Esophagus mucosa (tissue), 1 donor: ENCODE results near the gene PIK3R1. TPM values are rescaled to one million over a fixed set of nuclear protein-coding genes. Genes with fewer than 3 reads are reported as not detected.

ENCODE experiments used
- ATAC-seq: fragments of 200-7000 bp; cut with Tn5 transposase; one replicate; pipeline ENCODE4 v1.9.1; 2020
- total RNA-seq: library from RNA; stranded (reverse); gene quantifications from one replicate; pipeline ENCODE4 v1.2.4, GENCODE V29; 2023
- donor health status: DM: yes; HTN: yes; CAD: no.

Gene PIK3R1
- total RNA-seq, 1 donor from 2014 or later: 26.9 TPM

DNA sequence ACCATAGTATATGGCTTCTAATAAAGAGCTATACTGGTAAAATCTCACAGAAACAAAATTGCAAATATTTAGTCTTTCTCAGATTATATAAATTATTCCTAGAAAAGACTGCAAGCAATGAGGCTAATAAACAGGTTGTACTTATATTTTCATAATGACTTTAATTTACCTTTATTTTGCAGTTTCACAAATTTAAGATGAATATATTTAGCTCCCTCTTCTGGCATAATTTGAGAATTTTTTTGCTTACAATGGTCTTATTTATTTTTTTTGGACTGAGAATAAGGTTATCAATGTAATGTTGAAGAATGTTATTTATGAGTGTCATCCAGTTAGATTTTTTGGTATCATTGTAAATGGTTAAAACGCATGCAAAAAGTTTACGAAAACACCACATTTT, 56.7 kb downstream of the PIK3R1 start:
- ATAC-seq: no peak

DNA sequence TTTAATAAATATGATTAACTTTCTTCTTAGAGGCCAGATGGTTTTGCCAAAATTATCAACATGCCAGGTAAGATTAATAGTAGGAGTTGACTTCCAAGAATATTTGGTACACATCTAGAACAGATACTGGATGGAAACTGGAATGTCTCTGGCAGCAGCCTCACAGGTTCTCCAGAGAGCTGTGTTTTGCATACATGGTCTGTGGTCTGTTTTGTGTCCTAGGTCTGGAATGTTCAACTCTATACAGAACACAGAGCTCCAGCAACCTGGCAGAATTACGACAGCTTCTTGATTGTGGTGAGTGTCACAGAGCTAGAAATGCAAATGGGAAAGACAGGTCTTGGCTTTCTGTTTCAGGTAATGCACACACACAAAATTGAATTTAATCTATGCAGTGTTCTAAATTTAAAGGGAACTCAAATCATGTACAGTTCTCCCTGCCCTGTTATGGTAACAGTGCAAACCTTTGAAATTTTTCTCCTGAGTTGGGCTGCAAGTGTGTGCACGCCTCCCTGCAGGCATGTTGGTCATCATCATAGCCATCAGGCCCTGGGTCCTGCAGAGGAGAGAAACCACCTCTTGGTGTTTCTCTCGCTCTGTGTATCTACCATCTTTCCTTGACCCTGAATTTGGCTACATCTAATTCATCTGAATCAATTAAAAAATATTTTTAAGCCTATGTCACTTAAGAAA, 58.3 kb downstream of the PIK3R1 start:
- no peak for ATAC-seq

DNA sequence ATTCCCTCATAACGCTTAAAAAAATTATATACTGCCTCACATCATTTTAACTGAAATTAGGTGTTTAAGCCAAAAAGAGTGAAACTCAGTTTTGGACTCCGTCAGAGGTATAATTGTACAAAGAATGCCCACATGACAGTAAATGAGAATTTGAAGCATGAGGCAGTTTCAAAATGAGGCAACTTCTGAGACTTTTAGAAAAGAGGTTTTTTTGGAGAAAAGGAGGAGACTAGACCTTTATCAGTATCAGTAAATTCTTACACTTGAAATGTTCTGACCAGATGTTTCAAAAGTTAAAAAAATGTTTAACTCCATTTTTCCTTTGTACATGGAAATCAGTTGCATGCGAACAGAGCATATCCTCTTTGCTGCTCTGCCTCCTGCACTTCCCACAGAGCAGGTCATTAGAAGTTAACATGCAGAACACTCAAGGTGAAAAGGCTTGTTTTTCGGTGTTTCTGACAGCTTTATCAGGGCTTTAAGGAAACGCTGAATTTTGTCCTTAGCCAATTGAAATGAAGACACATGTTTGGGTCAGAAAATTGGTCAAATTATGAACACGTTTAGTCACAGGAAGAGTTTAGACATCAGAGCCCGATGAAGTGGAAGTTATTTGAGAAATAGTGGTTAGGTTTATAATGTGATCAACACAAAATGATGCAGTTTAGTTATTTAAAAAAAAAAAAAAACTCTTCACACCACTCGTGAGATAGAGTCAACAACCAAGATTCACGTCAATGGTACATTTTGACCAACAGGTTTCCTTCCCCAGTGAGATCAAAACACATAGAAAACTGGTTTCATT, 59.5 kb downstream of the PIK3R1 start:
- ATAC-seq: no peak

GRCh38 chr5:68276740-68277139, 61.2 kb downstream of the PIK3R1 start:
- ATAC-seq: no peak

DNA sequence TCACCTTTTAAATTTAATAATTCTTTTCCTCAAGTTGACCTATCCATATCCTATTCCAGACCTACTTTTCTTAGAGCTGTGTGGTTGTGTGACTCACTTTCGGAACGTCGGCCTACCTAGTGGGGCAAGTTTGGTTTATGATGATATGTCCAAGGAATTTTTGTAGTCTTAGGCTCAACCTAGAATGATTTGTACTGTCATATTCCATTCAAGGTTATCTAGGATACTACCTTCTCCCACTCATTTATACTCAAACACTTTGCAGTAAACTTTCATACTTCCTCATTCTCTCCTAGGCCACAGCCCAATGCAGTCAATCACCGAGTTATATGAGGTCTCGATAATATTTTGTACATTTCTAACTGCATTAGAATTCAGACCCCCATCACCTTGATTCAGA, 61.9 kb downstream of the PIK3R1 start:
- peak; percentile 62 for ATAC-seq

- ATAC-seq: no peak
Observed at GRCh38 chr5:68279984-68280383, 64.4 kb downstream of the PIK3R1 start.

DNA sequence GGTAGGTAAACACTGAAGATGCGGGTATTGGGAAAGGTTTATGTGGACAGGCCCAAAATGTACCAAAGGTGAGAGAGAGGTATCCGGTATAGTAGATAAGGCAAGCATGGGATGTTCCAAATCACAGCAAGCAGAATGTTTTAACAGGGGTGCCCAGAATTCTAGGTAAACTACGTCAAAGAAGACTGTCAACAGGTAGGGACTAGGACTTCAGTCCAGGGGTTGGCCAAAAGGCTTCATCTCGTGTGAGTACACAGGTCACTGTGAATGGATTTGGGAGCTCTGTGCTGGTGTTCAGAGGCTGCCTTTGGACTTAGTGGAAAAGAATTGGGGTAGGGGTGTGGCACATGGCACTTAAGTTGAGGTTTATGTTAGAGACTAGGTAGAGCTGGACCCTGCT, 66.4 kb downstream of the PIK3R1 start:
- ATAC-seq: no peak

GRCh38 chr5:68283766-68284165, 68.2 kb downstream of the PIK3R1 start:
- no peak for ATAC-seq

DNA sequence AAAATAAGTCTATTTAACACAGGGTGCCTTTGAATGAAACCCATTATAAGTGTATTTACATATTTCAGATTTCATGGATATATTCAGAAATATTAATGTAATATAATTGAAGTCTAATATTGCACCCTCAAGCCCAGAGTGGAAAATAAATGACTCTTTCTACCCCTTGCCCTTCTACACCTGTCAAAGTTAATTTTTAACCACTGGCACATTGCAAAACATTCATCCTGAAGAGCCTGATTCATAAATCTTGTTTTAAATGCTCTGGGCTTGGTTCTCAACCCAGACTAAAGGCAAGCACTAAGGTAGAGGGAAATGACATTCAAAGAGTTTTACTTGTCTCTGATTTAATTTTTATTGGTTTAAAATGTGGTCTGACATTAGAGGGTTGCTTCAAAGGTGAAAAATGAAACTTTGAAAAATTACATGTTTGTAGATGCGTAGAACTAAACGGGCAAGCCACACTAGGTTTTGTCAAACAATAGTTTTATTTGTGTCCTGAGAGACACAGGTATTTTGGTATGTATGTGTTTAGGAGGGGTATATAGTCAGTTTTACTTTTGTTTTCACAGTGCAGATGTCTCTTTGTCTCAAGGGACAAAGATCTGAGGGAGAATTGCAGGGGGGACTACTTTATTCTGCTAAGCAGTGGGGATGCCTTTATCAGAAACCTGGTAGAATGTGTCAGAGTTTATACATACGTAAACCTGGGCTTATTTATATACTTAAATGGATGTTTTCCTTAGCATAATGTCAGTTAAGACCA, 69.7 kb downstream of the PIK3R1 start:
- no peak for ATAC-seq

DNA sequence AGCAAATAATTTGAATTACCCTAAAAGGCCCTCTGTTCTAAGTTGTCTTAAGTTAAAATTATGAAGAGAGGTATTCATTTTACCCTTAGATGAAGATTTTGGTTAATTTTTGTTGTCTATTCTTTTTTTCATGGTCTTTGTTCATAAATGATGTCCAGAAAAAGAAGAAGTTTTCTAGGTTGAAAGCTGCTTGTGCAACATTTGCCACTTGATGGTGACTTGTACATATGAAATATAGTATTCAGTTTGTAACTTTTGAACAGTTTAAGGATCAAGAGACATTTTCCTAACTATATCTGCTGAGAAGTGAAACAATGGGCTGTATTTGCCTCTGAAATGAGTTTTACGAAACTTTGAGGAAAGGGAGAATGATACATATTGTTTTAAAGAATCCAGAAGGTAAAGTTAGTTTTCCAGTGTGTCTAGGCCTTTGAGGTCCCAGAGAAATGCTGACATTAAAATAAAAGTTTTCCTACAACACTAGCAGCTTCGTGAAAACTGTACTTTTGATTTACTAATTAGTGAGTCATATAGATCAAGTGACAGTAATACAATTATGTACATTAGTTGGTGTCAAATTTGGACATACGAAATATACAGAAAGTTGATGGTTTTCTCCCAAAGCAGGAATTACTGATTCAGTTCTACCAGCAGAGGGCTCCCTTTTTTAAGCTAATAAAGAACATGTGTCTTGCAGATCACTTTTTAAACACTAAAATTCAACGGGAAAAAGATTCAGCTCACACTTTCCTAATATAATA, 70.5 kb downstream of the PIK3R1 start:
- no peak for ATAC-seq

DNA sequence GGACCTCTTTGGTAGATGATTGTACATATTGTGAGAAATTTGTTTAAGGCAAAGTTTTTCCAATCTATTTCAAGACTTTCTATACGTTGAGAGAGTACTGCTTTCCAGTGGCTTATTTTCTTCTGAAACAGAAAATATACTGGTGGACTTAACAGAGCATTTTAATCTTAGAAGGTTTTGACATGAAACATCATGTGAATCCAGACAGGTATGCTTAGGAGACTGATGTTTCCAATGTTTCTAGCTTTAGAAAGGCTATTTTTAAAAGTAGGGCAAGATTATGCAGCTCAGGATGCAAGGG, 71.0 kb downstream of the PIK3R1 start:
- ATAC-seq: no peak

GRCh38 chr5:68287631-68287975, 72.0 kb downstream of the PIK3R1 start:
- no peak for ATAC-seq

GRCh38 chr5:68287976-68288706, 72.6 kb downstream of the PIK3R1 start:
- ATAC-seq: peak; percentile 79

DNA sequence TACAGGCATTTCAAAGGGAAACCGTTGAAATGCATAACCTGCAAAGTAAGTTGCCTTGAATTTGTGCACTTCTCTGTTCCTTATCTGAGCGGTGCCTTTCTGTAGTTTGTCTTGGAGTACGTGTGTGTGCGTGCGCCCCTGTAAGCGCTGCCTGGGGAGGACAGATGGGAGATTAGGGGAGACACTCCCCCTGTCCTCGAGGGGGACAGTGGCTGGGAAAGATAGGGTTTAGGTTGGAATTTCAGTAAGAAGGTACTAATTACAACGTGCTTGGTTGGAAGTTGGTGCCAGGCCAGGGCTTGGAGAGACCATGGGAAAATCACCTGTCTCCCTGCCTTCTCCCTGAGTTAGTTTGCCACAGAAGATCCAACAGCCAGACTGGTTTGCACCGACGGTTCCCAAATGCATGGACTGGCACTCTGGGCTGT, 73.2 kb downstream of the PIK3R1 start:
- ATAC-seq: peak; percentile 31

GRCh38 chr5:68289498-68289897, 73.9 kb downstream of the PIK3R1 start:
- ATAC-seq: no peak

DNA sequence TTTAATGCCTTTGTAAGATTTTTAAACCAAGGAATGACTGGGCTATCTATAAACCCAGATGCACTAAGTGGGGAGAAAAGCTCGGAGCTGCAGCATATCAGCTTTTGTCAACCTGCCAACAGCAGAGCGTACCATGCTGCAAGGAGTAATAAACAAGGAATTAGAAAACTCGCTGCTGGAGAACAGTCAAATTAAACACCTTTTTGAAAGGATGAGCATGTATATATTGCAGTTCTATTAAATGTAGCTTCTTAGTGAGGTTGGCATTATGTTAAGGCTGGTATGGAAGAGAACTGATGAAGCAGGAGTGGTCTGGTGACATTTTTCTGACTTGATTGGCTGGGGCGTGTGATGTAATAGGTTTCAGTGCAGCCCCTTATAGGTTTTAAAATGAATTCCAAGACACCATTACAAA, 74.7 kb downstream of the PIK3R1 start:
- no peak for ATAC-seq

DNA sequence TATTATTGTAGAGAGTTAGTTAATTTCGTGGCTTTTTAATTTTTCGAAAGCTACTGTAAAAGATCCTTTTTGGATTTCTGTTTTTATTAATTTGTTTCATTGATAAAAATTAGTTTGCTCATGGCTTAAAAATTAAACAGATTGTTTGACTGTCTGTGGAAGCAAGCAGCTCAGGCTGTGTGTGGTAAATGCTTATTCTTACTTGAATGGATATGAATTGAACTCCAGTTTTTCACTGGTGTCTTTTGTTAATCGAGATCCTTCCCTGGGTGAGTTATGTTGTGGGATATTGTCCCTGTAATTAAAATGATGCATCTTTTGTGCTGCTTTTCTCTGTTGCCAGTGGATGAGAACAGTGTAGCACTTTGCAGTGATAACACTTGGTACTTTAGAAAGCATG, 75.3 kb downstream of the PIK3R1 start:
- ATAC-seq: no peak

- no peak for ATAC-seq
Observed at GRCh38 chr5:68292316-68292715, 76.8 kb downstream of the PIK3R1 start.

GRCh38 chr5:68295772-68296171, 80.2 kb downstream of the PIK3R1 start:
- peak; percentile 74 for ATAC-seq

DNA sequence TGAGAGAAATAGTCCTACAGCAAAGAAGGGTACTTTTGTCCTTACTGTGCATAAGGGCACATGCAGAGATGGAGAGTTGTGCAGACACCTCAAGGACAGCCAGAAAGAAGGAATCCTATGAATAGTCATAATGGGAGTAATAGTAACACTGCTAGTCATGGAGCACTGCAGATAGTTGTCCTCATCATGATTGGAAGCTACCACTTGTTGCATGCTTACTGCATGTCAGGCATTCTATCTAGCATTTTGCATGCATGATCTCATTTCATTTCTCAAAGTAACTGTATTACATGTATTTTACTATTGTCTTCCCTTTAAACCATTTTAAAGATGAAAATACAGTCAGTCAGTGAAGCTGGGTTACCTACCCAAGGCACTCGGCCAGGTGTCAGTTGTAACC, 81.3 kb downstream of the PIK3R1 start:
- ATAC-seq: no peak

DNA sequence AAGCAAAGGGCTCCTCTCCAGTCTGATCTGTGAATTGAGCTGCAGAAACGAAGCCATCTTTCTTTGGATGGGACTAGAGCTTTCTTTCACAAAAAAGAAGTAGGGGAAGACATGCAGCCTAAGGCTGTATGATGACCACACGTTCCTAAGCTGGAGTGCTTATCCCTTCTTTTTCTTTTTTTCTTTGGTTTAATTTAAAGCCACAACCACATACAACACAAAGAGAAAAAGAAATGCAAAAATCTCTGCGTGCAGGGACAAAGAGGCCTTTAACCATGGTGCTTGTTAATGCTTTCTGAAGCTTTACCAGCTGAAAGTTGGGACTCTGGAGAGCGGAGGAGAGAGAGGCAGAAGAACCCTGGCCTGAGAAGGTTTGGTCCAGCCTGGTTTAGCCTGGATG, 82.1 kb downstream of the PIK3R1 start:
- no peak for ATAC-seq

GRCh38 chr5:68298479-68298878, 82.9 kb downstream of the PIK3R1 start:
- no peak for ATAC-seq
